GM23338 (cell line): Measurements from ENCODE around the gene TBCE. TPM values are rescaled to one million over a fixed set of nuclear protein-coding genes. Genes with fewer than 3 reads are reported as not detected.

Experiments used
- ATAC-seq: fragments of 200-7000 bp; cut with Tn5 transposase; 3 replicates; pipeline ENCODE4 v1.9.1; 2020
- DNase-seq: peaks from one replicate; pipeline ENCODE4 v3.0.0-alpha.2; 2015; ENCODE audit warnings: low spot score
- H2AFZ ChIP-seq: fragments of 200-600 bp; sonication (generic); 2 replicates; pipeline ENCODE4 v1.8.0; 2016; ENCODE audit warnings: antibody characterized with exemption, mild to moderate bottlenecking, moderate library complexity
- H3F3A ChIP-seq: fragments of 200-600 bp; sonication (generic); replicated peaks from 2 replicates; pipeline ENCODE4 v1.8.0; 2017; ENCODE audit warnings: antibody characterized with exemption, mixed run types, low read depth
- H3K27ac ChIP-seq: fragments of 200-600 bp; sonication (generic); 2 replicates; pipeline ENCODE4 v1.6.1; 2016; ENCODE audit warnings: low read depth
- H3K27me3 ChIP-seq: fragments of 200-600 bp; sonication (generic); 2 replicates; pipeline ENCODE4 v1.8.0; 2016; ENCODE audit warnings: mild to moderate bottlenecking, mixed run types, moderate library complexity; ENCODE audit not compliant: insufficient read depth
- H3K36me3 ChIP-seq: fragments of 200-600 bp; sonication (generic); 2 replicates; pipeline ENCODE4 v1.8.0; 2016; ENCODE audit warnings: mild to moderate bottlenecking; ENCODE audit not compliant: insufficient read depth
- H3K4me1 ChIP-seq: fragments of 200-600 bp; sonication (generic); 2 replicates; pipeline ENCODE4 v1.8.0; 2016; ENCODE audit warnings: mild to moderate bottlenecking, moderate library complexity; ENCODE audit not compliant: insufficient read depth
- H3K4me2 ChIP-seq: fragments of 200-600 bp; sonication (generic); 2 replicates; pipeline ENCODE4 v1.7.1; 2017; ENCODE audit warnings: mixed run types
- H3K4me3 ChIP-seq: fragments of 200-600 bp; sonication (generic); 2 replicates; pipeline ENCODE4 v1.6.1; 2016; ENCODE audit warnings: mixed run types
- H3K79me2 ChIP-seq: fragments of 200-600 bp; sonication (generic); replicated peaks from 2 replicates; pipeline ENCODE4 v1.8.0; 2017; ENCODE audit warnings: mild to moderate bottlenecking; ENCODE audit not compliant: insufficient read depth
- H3K9me2 ChIP-seq: fragments of 200-600 bp; sonication (generic); 2 replicates; pipeline ENCODE4 v1.8.0; 2017; ENCODE audit not compliant: insufficient read depth
- H4K20me1 ChIP-seq: fragments of 200-600 bp; sonication (generic); replicated peaks from 2 replicates; pipeline ENCODE4 v1.8.0; 2017; ENCODE audit warnings: mild to moderate bottlenecking; ENCODE audit not compliant: insufficient read depth
- H3K27ac Mint-ChIP-seq: 2 replicates; pipeline ENCODE4 v1.8.0; 2020; ENCODE audit warnings: inconsistent platforms, mild to moderate bottlenecking, moderate library complexity, mixed read lengths
- H3K27me3 Mint-ChIP-seq: 3 replicates; pipeline ENCODE4 v1.8.0; 2022; ENCODE audit warnings: low read depth, mild to moderate bottlenecking, moderate library complexity, mixed read lengths, inconsistent platforms; ENCODE audit not compliant: insufficient read depth, poor library complexity
- H3K36me3 Mint-ChIP-seq: 3 replicates; pipeline ENCODE4 v1.8.0; 2021; ENCODE audit warnings: low read depth, mild to moderate bottlenecking, inconsistent platforms, moderate library complexity, mixed read lengths
- H3K4me1 Mint-ChIP-seq: 3 replicates; pipeline ENCODE4 v1.8.0; 2020; ENCODE audit warnings: mild to moderate bottlenecking, inconsistent platforms, mixed read lengths
- H3K4me3 Mint-ChIP-seq: 3 replicates; pipeline ENCODE4 v1.8.0; 2021; ENCODE audit warnings: moderate library complexity, mild to moderate bottlenecking, inconsistent platforms, mixed read lengths
- H3K9me3 Mint-ChIP-seq: 3 replicates; pipeline ENCODE4 v1.8.0; 2020; ENCODE audit warnings: moderate library complexity, mild to moderate bottlenecking, inconsistent platforms, mixed read lengths
- EZH2 ChIP-seq: fragments of 200-600 bp; sonication (generic); IDR thresholded peaks from one replicate; pipeline ENCODE4 v1.8.0; 2017; ENCODE audit warnings: antibody characterized with exemption, mild to moderate bottlenecking, low read depth; ENCODE audit not compliant: unreplicated experiment
- EZH2phosphoT487 ChIP-seq: fragments of 200-600 bp; sonication (generic); IDR thresholded peaks from one replicate; pipeline ENCODE4 v1.8.1; 2018; ENCODE audit warnings: antibody characterized with exemption; ENCODE audit not compliant: unreplicated experiment
- JUNB ChIP-seq: IDR thresholded peaks from one replicate; pipeline ENCODE4 v1.6.1; 2016; ENCODE audit warnings: antibody characterized with exemption; ENCODE audit not compliant: unreplicated experiment
- NANOG ChIP-seq: IDR thresholded peaks from 2 replicates; pipeline ENCODE4 v1.6.1; 2016; ENCODE audit warnings: antibody characterized with exemption, borderline replicate concordance
- POLR2AphosphoS5 ChIP-seq: IDR thresholded peaks from 2 replicates; pipeline ENCODE4 v1.6.1; 2016; ENCODE audit warnings: antibody characterized with exemption, low read depth
- STAT1 ChIP-seq: IDR thresholded peaks from one replicate; pipeline ENCODE4 v1.6.1; 2016; ENCODE audit warnings: antibody characterized with exemption; ENCODE audit not compliant: unreplicated experiment
- ZNF114 ChIP-seq: fragments of 250-450 bp; sonication (Bioruptor Pico); IDR thresholded peaks from 2 replicates; pipeline ENCODE4 v1.5.0; 2020; ENCODE audit warnings: mild to moderate bottlenecking, moderate library complexity
- ZNF462 ChIP-seq: fragments of 250-450 bp; sonication (Bioruptor Pico); IDR thresholded peaks from 2 replicates; pipeline ENCODE4 v1.5.0; 2020; ENCODE audit warnings: mild to moderate bottlenecking, moderate library complexity
- polyA plus RNA-seq: library from polyadenylated mRNA; unstranded; fragments of >200 nt; fragmentation: Nextera tagmentation; extraction: Ambion mirVana; gene quantifications from 2 replicates; pipeline ENCODE4 v1.2.1, GENCODE V29; 2016
- total RNA-seq: library from RNA; depleted of rRNA; stranded (reverse); fragments of >200 nt; shearing (Covaris generic); gene quantifications from 2 replicates; pipeline ENCODE4 v1.2.3, GENCODE V29; 2014

The TBCE gene
- total and polyA plus RNA-seq, 2 experiments from 2014 or later, result 42.7 to 64.8 TPM

- TF ChIP-seq ZNF462 (CRISPR knock-in tag), result no peak
- TF ChIP-seq NANOG, result no peak
- TF ChIP-seq STAT1, result no peak
Measured at GRCh38 chr1:235448616-235449015, 81.4 kb downstream of the TBCE start (continued).

- Histone ChIP-seq H3F3A (peaks cover 6% of the 10 kb centered on the region; the same call in 1 of the 2 replicates), H3K9me2 (no peaks in the 10 kb centered on the region), H3K27ac (peak overlapping the region; percentile 78), H3K4me2 (no peak overlapping the region), H3K36me3 (peaks cover 30% of the 10 kb centered on the region), H3K27me3 (no peaks in the 10 kb centered on the region), H3K4me3 (no peak overlapping the region), H3K79me2 (no peaks in the 10 kb centered on the region), H2AFZ (no peak overlapping the region), H3K4me1 (no peaks in the 10 kb centered on the region), H4K20me1 (no peaks in the 10 kb centered on the region; the same call in 1 of the 2 replicates)
- Mint-ChIP-seq H3K27ac (peak overlapping the region; percentile 93), H3K4me3 (no peak overlapping the region), H3K36me3 (peaks cover 68% of the 10 kb centered on the region), H3K27me3 (peaks cover 4% of the 10 kb centered on the region), H3K9me3 (no peaks in the 10 kb centered on the region), H3K4me1 (peaks cover 3% of the 10 kb centered on the region; the same call in 2 of the 3 replicates)
- no peak for DNase-seq
- ATAC-seq, result no peak
- no peak for TF ChIP-seq ZNF114
- TF ChIP-seq JUNB, result no peak
- no peak for TF ChIP-seq EZH2
- TF ChIP-seq EZH2phosphoT487, result no peak
- no peak for TF ChIP-seq ZNF462 (CRISPR knock-in tag)
- TF ChIP-seq NANOG, result no peak
- no peak for TF ChIP-seq POLR2AphosphoS5
Measured at GRCh38 chr1:235450433-235450832, 83.2 kb downstream of the TBCE start.
